Transverse colon (tissue), 4 donors: ENCODE results near the gene DOK7.

Source experiments
- CTCF ChIP-seq, 5 experiments: fragments of 200-600 bp in 3 of 5; fragments of 450-650 bp in 2 of 5; sonication (generic) in 3 of 5; IDR thresholded peaks; 1 replicate in 2 of 5; 2 replicates in 3 of 5; pipeline ENCODE4 v1.5.1; 2016 to 2017; ENCODE audit warnings: antibody characterized with exemption in 5 of 5, inconsistent platforms in 3 of 5, mild to moderate bottlenecking in 2 of 5, moderate library complexity in 1 of 5
- EP300 ChIP-seq: sonication (generic); formaldehyde crosslinking; IDR thresholded peaks from one replicate; pipeline ENCODE4 v1.6.1; 2017; ENCODE audit warnings: antibody characterized with exemption, low read depth
- POLR2A ChIP-seq: fragments of 450-650 bp; IDR thresholded peaks from one replicate; pipeline ENCODE4 v1.6.1; 2016; ENCODE audit warnings: antibody characterized with exemption, mild to moderate bottlenecking, moderate library complexity
- POLR2AphosphoS5 ChIP-seq, 3 donors: sonication (generic); formaldehyde crosslinking; IDR thresholded peaks; one replicate each; pipeline ENCODE4 v1.6.1; 2016; ENCODE audit warnings: antibody characterized with exemption in 3 of 3

DNA sequence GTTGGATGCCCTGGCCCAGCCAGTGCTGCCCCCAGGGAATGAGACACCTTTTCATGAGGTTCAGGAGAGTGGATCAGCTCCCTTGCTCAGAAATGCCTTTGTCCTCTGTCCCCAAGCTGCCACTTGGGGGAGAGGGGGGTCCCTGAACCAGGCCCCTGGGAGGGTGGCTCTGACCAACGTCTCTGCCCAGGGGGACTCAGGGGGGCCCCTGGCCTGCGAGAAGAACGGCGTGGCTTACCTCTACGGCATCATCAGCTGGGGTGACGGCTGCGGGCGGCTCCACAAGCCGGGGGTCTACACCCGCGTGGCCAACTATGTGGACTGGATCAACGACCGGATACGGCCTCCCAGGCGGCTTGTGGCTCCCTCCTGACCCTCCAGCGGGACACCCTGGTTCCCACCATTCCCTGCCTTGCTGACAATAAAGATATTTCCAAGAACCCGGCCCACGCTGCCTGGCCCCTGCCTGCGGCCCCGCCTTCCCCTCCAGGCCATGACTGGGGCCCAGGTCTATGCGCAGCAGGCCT, 14.0 kb upstream of the DOK7 start:
- TF ChIP-seq CTCF (IDR thresholded peaks at IDR 0.05), result no peak
- no peak for TF ChIP-seq POLR2A
- TF ChIP-seq POLR2AphosphoS5 (IDR thresholded peaks at IDR 0.05), result no peak
- no peak for TF ChIP-seq EP300
